T-helper 2 cell treated with Interferon-gamma antibody and Interleukin-4, amounts not matched to agents 5 μg/mL and 100 μg/mL, for 36 hours (primary cell): ENCODE results near the gene CALML3.
"Not testable (repeated sequence)": the region's sequence is repeated elsewhere in the genome, so short reads cannot be mapped to it uniquely, and the experiment has no call there.

ENCODE experiments used
- DNase-seq: peaks from one replicate; pipeline ENCODE4 v3.0.0; 2021; ENCODE audit warnings: low spot score
- H3K27ac Mint-ChIP-seq: one replicate; pipeline ENCODE4 v1.8.0; 2021; ENCODE audit warnings: mild to moderate bottlenecking, mixed read lengths
- H3K27me3 Mint-ChIP-seq: one replicate; pipeline ENCODE4 v1.8.0; 2021; ENCODE audit warnings: low read depth, mixed read lengths
- H3K36me3 Mint-ChIP-seq: one replicate; pipeline ENCODE4 v1.8.0; 2021; ENCODE audit warnings: low read depth, mixed read lengths
- H3K4me1 Mint-ChIP-seq: one replicate; pipeline ENCODE4 v1.8.0; 2021; ENCODE audit warnings: low read depth, mixed read lengths
- H3K4me3 Mint-ChIP-seq: one replicate; pipeline ENCODE4 v1.8.0; 2022; ENCODE audit warnings: mild to moderate bottlenecking, moderate library complexity, mixed read lengths
- H3K9me3 Mint-ChIP-seq: one replicate; pipeline ENCODE4 v1.8.0; 2021; ENCODE audit warnings: mixed read lengths

Gene CALML3

GRCh38 chr10:5524641-5525560, at the start of gene CALML3:
CALML3 (plus strand) TSS chr10:5524961; CDS start chr10:5525086, 125 bp downstream.
- Mint-ChIP-seq H3K4me3 (no peak within 1 kb of the TSS), H3K27me3 (no peaks in the 10 kb centered on the region), H3K36me3 (no peaks in the 10 kb centered on the region), H3K9me3 (no peaks in the 10 kb centered on the region), H3K27ac (no peak within 1 kb of the TSS), H3K4me1 (no peaks in the 10 kb centered on the region)
- no peak for DNase-seq

- not testable (repeated sequence) for H3K36me3 Mint-ChIP-seq, H3K9me3 Mint-ChIP-seq, H3K4me3 Mint-ChIP-seq, DNase-seq, H3K27ac Mint-ChIP-seq, H3K4me1 Mint-ChIP-seq, H3K27me3 Mint-ChIP-seq
These were observed 49.7 kb upstream of the CALML3 start for GRCh38 chr10:5475088-5475487.

- not testable (repeated sequence) for H3K9me3 Mint-ChIP-seq, H3K4me1 Mint-ChIP-seq, H3K27me3 Mint-ChIP-seq, H3K36me3 Mint-ChIP-seq, H3K27ac Mint-ChIP-seq, H3K4me3 Mint-ChIP-seq, DNase-seq
These were observed 48.6 kb upstream of the CALML3 start for GRCh38 chr10:5475974-5476807.

- Mint-ChIP-seq H3K9me3 (no peaks in the 10 kb centered on the region), H3K4me1 (no peaks in the 10 kb centered on the region), H3K27me3 (no peaks in the 10 kb centered on the region), H3K27ac (no peak overlapping the region), H3K4me3 (no peak overlapping the region), H3K36me3 (no peaks in the 10 kb centered on the region)
- DNase-seq, result no peak
These were observed 47.7 kb upstream of the CALML3 start for GRCh38 chr10:5476918-5477525.

GRCh38 chr10:5477948-5478693, 46.6 kb upstream of the CALML3 start:
- Mint-ChIP-seq H3K27ac (no peak overlapping the region), H3K9me3 (no peaks in the 10 kb centered on the region), H3K27me3 (no peaks in the 10 kb centered on the region), H3K36me3 (no peaks in the 10 kb centered on the region), H3K4me1 (no peaks in the 10 kb centered on the region), H3K4me3 (no peak overlapping the region)
- DNase-seq, result no peak

- no peak overlapping the region for H3K4me3 Mint-ChIP-seq
- H3K9me3 Mint-ChIP-seq, result no peaks in the 10 kb centered on the region
- no peak overlapping the region for H3K27ac Mint-ChIP-seq
- no peaks in the 10 kb centered on the region for H3K36me3 Mint-ChIP-seq
- H3K4me1 Mint-ChIP-seq, result no peaks in the 10 kb centered on the region
- DNase-seq, result no peak
- no peaks in the 10 kb centered on the region for H3K27me3 Mint-ChIP-seq
These were observed 46.0 kb upstream of the CALML3 start for GRCh38 chr10:5478694-5479305.

- no peaks in the 10 kb centered on the region for H3K27me3 Mint-ChIP-seq
- H3K27ac Mint-ChIP-seq, result no peak overlapping the region
- no peaks in the 10 kb centered on the region for H3K9me3 Mint-ChIP-seq
- no peaks in the 10 kb centered on the region for H3K4me1 Mint-ChIP-seq
- H3K36me3 Mint-ChIP-seq, result no peaks in the 10 kb centered on the region
- H3K4me3 Mint-ChIP-seq, result no peak overlapping the region
- DNase-seq, result no peak
These were observed 45.1 kb upstream of the CALML3 start for GRCh38 chr10:5479481-5480161.

GRCh38 chr10:5480162-5480941, 44.4 kb upstream of the CALML3 start:
- H3K4me3 Mint-ChIP-seq, result no peak overlapping the region

GRCh38 chr10:5481121-5481520, 43.6 kb upstream of the CALML3 start:
- Mint-ChIP-seq H3K36me3 (no peaks in the 10 kb centered on the region), H3K9me3 (no peaks in the 10 kb centered on the region), H3K27ac (no peak overlapping the region), H3K4me1 (no peaks in the 10 kb centered on the region), H3K4me3 (no peak overlapping the region), H3K27me3 (no peaks in the 10 kb centered on the region)
- no peak for DNase-seq

More at GRCh38 chr10:5480162-5480941, 44.4 kb upstream of the CALML3 start:
- DNase-seq, result no peak
- H3K36me3 Mint-ChIP-seq, result no peaks in the 10 kb centered on the region
- H3K27me3 Mint-ChIP-seq, result no peaks in the 10 kb centered on the region
- no peak overlapping the region for H3K27ac Mint-ChIP-seq
- no peaks in the 10 kb centered on the region for H3K9me3 Mint-ChIP-seq
- H3K4me1 Mint-ChIP-seq, result no peaks in the 10 kb centered on the region

- Mint-ChIP-seq H3K27me3 (no peaks in the 10 kb centered on the region), H3K4me1 (no peaks in the 10 kb centered on the region), H3K4me3 (no peak overlapping the region), H3K9me3 (no peaks in the 10 kb centered on the region), H3K27ac (no peak overlapping the region), H3K36me3 (no peaks in the 10 kb centered on the region)
- no peak for DNase-seq
These were observed 42.7 kb upstream of the CALML3 start for GRCh38 chr10:5482016-5482415.

GRCh38 chr10:5484205-5484604, 40.6 kb upstream of the CALML3 start:
- no peak for DNase-seq
- peaks cover 2% of the 10 kb centered on the region for H3K4me1 Mint-ChIP-seq

GRCh38 chr10:5485290-5485689, 39.5 kb upstream of the CALML3 start:
- no peaks in the 10 kb centered on the region for H3K27me3 Mint-ChIP-seq
- H3K4me1 Mint-ChIP-seq, result peaks cover 2% of the 10 kb centered on the region
- DNase-seq, result no peak
- no peaks in the 10 kb centered on the region for H3K9me3 Mint-ChIP-seq
- H3K27ac Mint-ChIP-seq, result no peak overlapping the region
- no peak overlapping the region for H3K4me3 Mint-ChIP-seq
- H3K36me3 Mint-ChIP-seq, result no peaks in the 10 kb centered on the region

More at GRCh38 chr10:5484205-5484604, 40.6 kb upstream of the CALML3 start:
- Mint-ChIP-seq H3K27me3 (no peaks in the 10 kb centered on the region), H3K27ac (no peak overlapping the region), H3K36me3 (no peaks in the 10 kb centered on the region), H3K4me3 (no peak overlapping the region), H3K9me3 (no peaks in the 10 kb centered on the region)
